Hematopoietic multipotent progenitor cell (in vitro differentiated cells): ENCODE data around the gene LHFPL2. TPM values are rescaled to one million over a fixed set of nuclear protein-coding genes. Genes with fewer than 3 reads are reported as not detected.

Experiments
- DNase-seq, 3 donors: peaks; one replicate each; pipeline ENCODE4 v3.0.0-alpha.2; 2011 to 2015; ENCODE audit warnings: low read depth in 2 of 3, low spot score in 2 of 3
- total RNA-seq: library from RNA; depleted of rRNA; stranded (reverse); fragments of >200 nt; gene quantifications from one replicate; pipeline ENCODE4 v1.2.3, GENCODE V29; 2012

The LHFPL2 gene
- total RNA-seq, 1 donor = 19.7 TPM

GRCh38 chr5:78576376-78576775 is 72.2 kb downstream of the LHFPL2 start:
- no peak for DNase-seq

GRCh38 chr5:78574731-78575161 is 73.8 kb downstream of the LHFPL2 start:
- no peak for DNase-seq

- no peak for DNase-seq
Measured at GRCh38 chr5:78574131-78574673, 74.4 kb downstream of the LHFPL2 start.

- no peak for DNase-seq
Measured at GRCh38 chr5:78573318-78573717, 75.3 kb downstream of the LHFPL2 start.

- DNase-seq = no peak
Measured at GRCh38 chr5:78570646-78571045, 77.9 kb downstream of the LHFPL2 start.

- DNase-seq = no peak
Measured at GRCh38 chr5:78569441-78569840, 79.1 kb downstream of the LHFPL2 start.

- no peak for DNase-seq
Measured at GRCh38 chr5:78568676-78569075, 79.9 kb downstream of the LHFPL2 start.

- no peak for DNase-seq
Measured at GRCh38 chr5:78568212-78568611, 80.4 kb downstream of the LHFPL2 start.

- DNase-seq = no peak
Measured at GRCh38 chr5:78567617-78568016, 81.0 kb downstream of the LHFPL2 start.

- no peak for DNase-seq
Measured at GRCh38 chr5:78566747-78567425, 81.7 kb downstream of the LHFPL2 start.

- no peak for DNase-seq
Measured at GRCh38 chr5:78565395-78565794, 83.2 kb downstream of the LHFPL2 start.

GRCh38 chr5:78563621-78564020 is 85.0 kb downstream of the LHFPL2 start:
- no peak for DNase-seq

GRCh38 chr5:78562714-78563330 is 85.8 kb downstream of the LHFPL2 start:
- no peak for DNase-seq

GRCh38 chr5:78562001-78562400 is 86.6 kb downstream of the LHFPL2 start:
- DNase-seq = no peak

GRCh38 chr5:78561261-78561660 is 87.3 kb downstream of the LHFPL2 start:
- DNase-seq = no peak

- DNase-seq = no peak
Measured at GRCh38 chr5:78560000-78560855, 88.3 kb downstream of the LHFPL2 start.

- no peak for DNase-seq
Measured at GRCh38 chr5:78557601-78558000, 91.0 kb downstream of the LHFPL2 start.

GRCh38 chr5:78555870-78556269 is 92.7 kb downstream of the LHFPL2 start:
- DNase-seq = no peak

- DNase-seq = no peak
Measured at GRCh38 chr5:78554670-78555069, 93.9 kb downstream of the LHFPL2 start.

- DNase-seq = no peak
Measured at GRCh38 chr5:78553580-78554353, 94.8 kb downstream of the LHFPL2 start.
